K562 (cell line): Measurements from ENCODE around the gene TNFAIP8L1. TPM values are rescaled to one million over a fixed set of nuclear protein-coding genes. Genes with fewer than 3 reads are reported as not detected.

ENCODE experiments used
- BHLHE40 ChIP-seq: IDR thresholded peaks from 2 replicates; pipeline ENCODE4 v1.6.1; 2011; ENCODE audit warnings: low read length, improper control_type of control experiment
- CBFA2T3 ChIP-seq: fragments of 450-650 bp; IDR thresholded peaks from 2 replicates; pipeline ENCODE4 v1.6.1; 2017
- CEBPB ChIP-seq: fragments of 450-650 bp; IDR thresholded peaks from 2 replicates; pipeline ENCODE4 v1.6.1; 2016; ENCODE audit warnings: missing genetic modification characterization, missing compliant biosample characterization
- DNMT1 ChIP-seq: fragments of 450-650 bp; IDR thresholded peaks from 2 replicates; pipeline ENCODE4 v1.6.1; 2016; ENCODE audit warnings: antibody characterized with exemption, mild to moderate bottlenecking
- FOXA1 ChIP-seq: fragments of 450-650 bp; IDR thresholded peaks from 2 replicates; pipeline ENCODE4 v1.6.1; 2016; ENCODE audit warnings: mild to moderate bottlenecking, borderline replicate concordance
- FOXJ3 ChIP-seq: sonication (generic); formaldehyde crosslinking; IDR thresholded peaks from 2 replicates; pipeline ENCODE4 v1.4.0; 2020; ENCODE audit warnings: mild to moderate bottlenecking, missing genetic modification reagents
- HDAC6 ChIP-seq: IDR thresholded peaks from 2 replicates; pipeline ENCODE4 v1.6.1; 2012; ENCODE audit warnings: low read depth, mild to moderate bottlenecking, control low read depth, inconsistent platforms, low read length, moderate library complexity
- MEF2D ChIP-seq: conservative IDR thresholded peaks from 2 replicates; pipeline ENCODE4 v1.6.1; 2016; ENCODE audit warnings: low read depth, missing genetic modification characterization, missing compliant biosample characterization
- NCOA1 ChIP-seq: fragments of 450-650 bp; IDR thresholded peaks from 2 replicates; pipeline ENCODE4 v1.6.1; 2016; ENCODE audit warnings: low read depth
- NFRKB ChIP-seq: fragments of 450-650 bp; IDR thresholded peaks from 2 replicates; pipeline ENCODE4 v1.6.1; 2016; ENCODE audit warnings: low read depth
- PHF20 ChIP-seq: fragments of 450-650 bp; IDR thresholded peaks from 2 replicates; pipeline ENCODE4 v1.6.1; 2018; ENCODE audit not compliant: partially characterized antibody
- POLR2AphosphoS2 ChIP-seq: IDR thresholded peaks from 2 replicates; pipeline ENCODE4 v1.6.1; 2012; ENCODE audit warnings: low read length, improper control_type of control experiment
- PRPF4 ChIP-seq: fragments of 200-400 bp; formaldehyde crosslinking; IDR thresholded peaks from one replicate; pipeline ENCODE4 v1.6.1; 2017; ENCODE audit warnings: low read length, low read depth, mild to moderate bottlenecking; ENCODE audit not compliant: insufficient read depth, poor library complexity, severe bottlenecking
- RBM22 ChIP-seq: fragments of 200-400 bp; formaldehyde crosslinking; IDR thresholded peaks from 2 replicates; pipeline ENCODE4 v1.6.1; 2018; ENCODE audit warnings: low read length, low read depth; ENCODE audit not compliant: poor library complexity, severe bottlenecking
- RNF2 ChIP-seq: sonication (generic); IDR thresholded peaks from 2 replicates; pipeline ENCODE4 v1.6.1; 2016
- SOX6 ChIP-seq: fragments of 450-650 bp; IDR thresholded peaks from 2 replicates; pipeline ENCODE4 v1.6.1; 2014; ENCODE audit warnings: mild to moderate bottlenecking
- TBP ChIP-seq: optimal IDR thresholded peaks from 2 replicates; pipeline ENCODE3; 2011; ENCODE audit warnings: low read depth, low read length, improper control_type of control experiment
- ZNF311 ChIP-seq: fragments of 250-450 bp; sonication (Bioruptor Pico); IDR thresholded peaks from 2 replicates; pipeline ENCODE4 v1.4.0; 2020; ENCODE audit warnings: mild to moderate bottlenecking, moderate library complexity
- ZNF408 ChIP-seq: fragments of 250-450 bp; sonication (Bioruptor Pico); IDR thresholded peaks from 2 replicates; pipeline ENCODE4 v1.4.0; 2020; ENCODE audit warnings: low read depth, mild to moderate bottlenecking, moderate library complexity
- ZNF436 ChIP-seq: fragments of 250-450, 450-650 bp; sonication (Bioruptor Pico); formaldehyde crosslinking; IDR thresholded peaks from 2 replicates; pipeline ENCODE4 v1.7.0; 2020; ENCODE audit warnings: mild to moderate bottlenecking
- polyA plus RNA-seq, 8 experiments: library from polyadenylated mRNA; depleted of rRNA in 4 of 8; stranded (reverse) in 5 of 8; unstranded in 3 of 8; fragments of >200 nt; fragmentation: Nextera tagmentation in 2 of 8; fragmentation: Illumina TruSeq in 1 of 8; extraction: Ambion mirVana in 2 of 8; extraction: Trizol in 1 of 8; gene quantifications; 2 replicates each; pipeline versions ENCODE4 v1.2.1 to v1.2.3, GENCODE V29; 2011 to 2014; ENCODE audit warnings: inconsistent platforms in 1 of 8, missing spikeins in 1 of 8
- total RNA-seq, 7 experiments: library from RNA; depleted of rRNA in 6 of 7; stranded (reverse); fragments of >200 nt in 6 of 7; fragmentation: Illumina TruSeq in 2 of 7; extraction: Trizol in 2 of 7; gene quantifications; 2 replicates each; pipeline versions ENCODE4 v1.2.1 to v1.2.3, GENCODE V29; 2011 to 2021; ENCODE audit warnings: low replicate concordance in 1 of 7
- TF ChIP-seq, protein P1 (sequence below): fragments of 450-650 bp; IDR thresholded peaks from 2 replicates; pipeline ENCODE4 v1.7.1; 2018; ENCODE audit warnings: mild to moderate bottlenecking, low read depth; ENCODE audit not compliant: partially characterized antibody
- TF ChIP-seq, protein P2 (sequence below): fragments of 450-650 bp; formaldehyde crosslinking; IDR thresholded peaks from 2 replicates; pipeline ENCODE4 v1.4.0; 2020; ENCODE audit warnings: mild to moderate bottlenecking, mixed read lengths
- TF ChIP-seq, protein P3 (sequence below), 3 experiments: IDR thresholded peaks in 2 of 3; conservative IDR thresholded peaks in 1 of 3; 2 replicates each; pipeline ENCODE4 v1.5.1; 2011 to 2012; ENCODE audit warnings: low read length in 3 of 3, mild to moderate bottlenecking in 3 of 3, control low read depth in 2 of 3, improper control_type of control experiment in 1 of 3, inconsistent platforms in 1 of 3, low read depth in 1 of 3, mixed read lengths in 1 of 3, moderate library complexity in 1 of 3; ENCODE audit not compliant: insufficient read depth in 2 of 3

Gene TNFAIP8L1
- total and polyA plus RNA-seq, 9 of the 15 experiments (the other 6 are each of a cell fraction or from before 2014, with no cell fraction given), result 0.69 to 9.3 (median 4.9) TPM

DNA sequence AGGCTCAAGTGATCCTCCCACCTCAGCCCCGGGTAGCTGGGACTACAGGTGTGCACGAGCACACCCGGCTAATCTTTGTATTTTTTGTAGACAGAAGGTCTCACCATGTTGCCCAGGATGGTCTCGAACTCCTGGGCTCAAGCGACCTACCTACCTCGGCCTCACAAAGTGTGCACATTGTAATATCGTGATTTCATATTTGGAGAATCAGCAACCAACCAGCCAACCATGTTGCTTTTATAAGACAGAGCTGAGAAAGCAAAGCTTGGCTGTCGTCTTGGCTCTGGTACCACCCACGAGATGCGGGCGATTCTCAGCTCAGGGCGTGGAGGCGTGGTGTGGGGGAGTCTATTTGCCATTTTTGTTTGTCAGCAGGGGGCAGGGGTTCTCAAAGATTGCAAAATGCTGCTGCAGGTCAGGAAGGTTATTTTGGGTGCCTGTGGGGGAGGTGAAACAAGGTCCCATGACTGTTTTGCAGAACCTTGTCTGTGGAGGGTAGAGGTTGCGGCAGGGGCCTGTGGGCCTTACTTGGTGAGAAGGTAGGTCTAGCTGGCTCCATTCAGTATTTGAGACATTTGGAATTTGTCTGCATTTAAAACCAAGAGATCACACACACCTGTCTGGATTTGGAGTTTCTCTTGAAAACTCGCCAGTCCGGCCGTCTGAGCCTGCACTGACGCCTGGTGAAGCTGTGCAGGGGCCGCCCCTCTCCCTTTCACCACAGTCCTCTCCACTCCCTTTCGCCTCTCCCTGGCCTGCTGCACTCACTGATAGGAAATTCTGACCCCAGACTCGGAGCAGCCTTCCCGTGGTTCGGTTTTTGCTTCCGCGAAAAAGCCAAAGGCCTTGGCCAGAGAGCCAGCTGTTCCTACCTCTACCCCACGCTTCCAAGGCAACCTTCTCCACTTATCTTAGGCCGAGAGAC is 15.4 kb downstream of the TNFAIP8L1 start (continued):
- TF ChIP-seq, protein P1, sequence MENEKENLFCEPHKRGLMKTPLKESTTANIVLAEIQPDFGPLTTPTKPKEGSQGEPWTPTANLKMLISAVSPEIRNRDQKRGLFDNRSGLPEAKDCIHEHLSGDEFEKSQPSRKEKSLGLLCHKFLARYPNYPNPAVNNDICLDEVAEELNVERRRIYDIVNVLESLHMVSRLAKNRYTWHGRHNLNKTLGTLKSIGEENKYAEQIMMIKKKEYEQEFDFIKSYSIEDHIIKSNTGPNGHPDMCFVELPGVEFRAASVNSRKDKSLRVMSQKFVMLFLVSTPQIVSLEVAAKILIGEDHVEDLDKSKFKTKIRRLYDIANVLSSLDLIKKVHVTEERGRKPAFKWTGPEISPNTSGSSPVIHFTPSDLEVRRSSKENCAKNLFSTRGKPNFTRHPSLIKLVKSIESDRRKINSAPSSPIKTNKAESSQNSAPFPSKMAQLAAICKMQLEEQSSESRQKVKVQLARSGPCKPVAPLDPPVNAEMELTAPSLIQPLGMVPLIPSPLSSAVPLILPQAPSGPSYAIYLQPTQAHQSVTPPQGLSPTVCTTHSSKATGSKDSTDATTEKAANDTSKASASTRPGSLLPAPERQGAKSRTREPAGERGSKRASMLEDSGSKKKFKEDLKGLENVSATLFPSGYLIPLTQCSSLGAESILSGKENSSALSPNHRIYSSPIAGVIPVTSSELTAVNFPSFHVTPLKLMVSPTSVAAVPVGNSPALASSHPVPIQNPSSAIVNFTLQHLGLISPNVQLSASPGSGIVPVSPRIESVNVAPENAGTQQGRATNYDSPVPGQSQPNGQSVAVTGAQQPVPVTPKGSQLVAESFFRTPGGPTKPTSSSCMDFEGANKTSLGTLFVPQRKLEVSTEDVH, result no peak
- no peak for TF ChIP-seq PRPF4
- peak; percentile 44 for TF ChIP-seq CBFA2T3
- TF ChIP-seq NFRKB, result no peak
- no peak for TF ChIP-seq ZNF436 (CRISPR knock-in tag)
- TF ChIP-seq PHF20, result no peak
- TF ChIP-seq, protein P2, sequence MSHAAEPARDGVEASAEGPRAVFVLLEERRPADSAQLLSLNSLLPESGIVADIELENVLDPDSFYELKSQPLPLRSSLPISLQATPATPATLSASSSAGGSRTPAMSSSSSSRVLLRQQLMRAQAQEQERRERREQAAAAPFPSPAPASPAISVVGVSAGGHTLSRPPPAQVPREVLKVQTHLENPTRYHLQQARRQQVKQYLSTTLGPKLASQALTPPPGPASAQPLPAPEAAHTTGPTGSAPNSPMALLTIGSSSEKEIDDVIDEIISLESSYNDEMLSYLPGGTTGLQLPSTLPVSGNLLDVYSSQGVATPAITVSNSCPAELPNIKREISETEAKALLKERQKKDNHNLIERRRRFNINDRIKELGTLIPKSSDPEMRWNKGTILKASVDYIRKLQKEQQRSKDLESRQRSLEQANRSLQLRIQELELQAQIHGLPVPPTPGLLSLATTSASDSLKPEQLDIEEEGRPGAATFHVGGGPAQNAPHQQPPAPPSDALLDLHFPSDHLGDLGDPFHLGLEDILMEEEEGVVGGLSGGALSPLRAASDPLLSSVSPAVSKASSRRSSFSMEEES (CRISPR knock-in tag), result peak; percentile 23
- TF ChIP-seq, protein P3, sequence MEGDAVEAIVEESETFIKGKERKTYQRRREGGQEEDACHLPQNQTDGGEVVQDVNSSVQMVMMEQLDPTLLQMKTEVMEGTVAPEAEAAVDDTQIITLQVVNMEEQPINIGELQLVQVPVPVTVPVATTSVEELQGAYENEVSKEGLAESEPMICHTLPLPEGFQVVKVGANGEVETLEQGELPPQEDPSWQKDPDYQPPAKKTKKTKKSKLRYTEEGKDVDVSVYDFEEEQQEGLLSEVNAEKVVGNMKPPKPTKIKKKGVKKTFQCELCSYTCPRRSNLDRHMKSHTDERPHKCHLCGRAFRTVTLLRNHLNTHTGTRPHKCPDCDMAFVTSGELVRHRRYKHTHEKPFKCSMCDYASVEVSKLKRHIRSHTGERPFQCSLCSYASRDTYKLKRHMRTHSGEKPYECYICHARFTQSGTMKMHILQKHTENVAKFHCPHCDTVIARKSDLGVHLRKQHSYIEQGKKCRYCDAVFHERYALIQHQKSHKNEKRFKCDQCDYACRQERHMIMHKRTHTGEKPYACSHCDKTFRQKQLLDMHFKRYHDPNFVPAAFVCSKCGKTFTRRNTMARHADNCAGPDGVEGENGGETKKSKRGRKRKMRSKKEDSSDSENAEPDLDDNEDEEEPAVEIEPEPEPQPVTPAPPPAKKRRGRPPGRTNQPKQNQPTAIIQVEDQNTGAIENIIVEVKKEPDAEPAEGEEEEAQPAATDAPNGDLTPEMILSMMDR (IDR thresholded peaks at IDR 0.05 in 2 of 3, conservative IDR thresholded peaks at IDR 0.05 in 1 of 3; ENCODE audit: insufficient read depth in 2 of 3, low read depth in 1 of 3, low read length in 3 of 3), result peak; percentile 10 to 40 (median 18); a peak in 2 of 6 replicates
- TF ChIP-seq FOXA1, result no peak
- no peak for TF ChIP-seq TBP
- TF ChIP-seq SOX6, result peak; percentile 15; the same call in 1 of the 2 replicates
- no peak for TF ChIP-seq FOXJ3
- no peak for TF ChIP-seq HDAC6
- TF ChIP-seq DNMT1, result no peak
- no peak for TF ChIP-seq ZNF311 (CRISPR knock-in tag)
- TF ChIP-seq ZNF408 (CRISPR knock-in tag), result no peak
- TF ChIP-seq RNF2, result peak; percentile 51; the same call in 1 of the 2 replicates
- peak; percentile 60; the same call in 1 of the 2 replicates for TF ChIP-seq POLR2AphosphoS2
- peak; percentile 95 for TF ChIP-seq CEBPB (tag)
- TF ChIP-seq NCOA1, result peak; percentile 18; the same call in 1 of the 2 replicates
- peak; percentile 97 for TF ChIP-seq MEF2D (tag)
- peak; percentile 70 for TF ChIP-seq RBM22
- 0 out of 2 replicates have a peak, but pooled peaks have one; percentile 18 for TF ChIP-seq BHLHE40
